Loucy (cell line): ENCODE data around the gene CTNNBIP1.

Experiments
- H2AFZ ChIP-seq: fragments of 200-600 bp; sonication (generic); 2 replicates; pipeline ENCODE4 v1.6.0; 2016; ENCODE audit warnings: antibody characterized with exemption, mild to moderate bottlenecking, low read length, moderate library complexity
- H3F3A ChIP-seq: fragments of 200-600 bp; 2 replicates; pipeline ENCODE4 v1.6.0; 2016; ENCODE audit warnings: antibody characterized with exemption, low read depth, mild to moderate bottlenecking
- H3K27me3 ChIP-seq: fragments of 200-600 bp; sonication (generic); 2 replicates; pipeline ENCODE4 v1.6.1; 2014; ENCODE audit warnings: low read length, mild to moderate bottlenecking; ENCODE audit not compliant: insufficient read depth, poor library complexity, severe bottlenecking
- H3K36me3 ChIP-seq: fragments of 200-600 bp; sonication (generic); 2 replicates; pipeline ENCODE4 v1.6.1; 2016; ENCODE audit warnings: low read length; ENCODE audit not compliant: insufficient read depth
- H3K4me1 ChIP-seq: fragments of 200-600 bp; sonication (generic); 2 replicates; pipeline ENCODE4 v1.5.1; 2014; ENCODE audit warnings: low read length, mild to moderate bottlenecking; ENCODE audit not compliant: insufficient read depth, poor library complexity, severe bottlenecking
- H3K4me2 ChIP-seq: fragments of 200-600 bp; sonication (generic); 2 replicates; pipeline ENCODE4 v1.6.0; 2014; ENCODE audit warnings: antibody characterized with exemption, low read length, low read depth, mild to moderate bottlenecking; ENCODE audit not compliant: poor library complexity, severe bottlenecking
- H3K4me3 ChIP-seq: fragments of 200-600 bp; sonication (generic); 2 replicates; pipeline ENCODE4 v1.5.1; 2014; ENCODE audit warnings: low read length, mild to moderate bottlenecking, mixed read lengths; ENCODE audit not compliant: poor library complexity, severe bottlenecking
- H3K79me2 ChIP-seq: fragments of 200-600 bp; sonication (generic); 2 replicates; pipeline ENCODE4 v1.6.1; 2014; ENCODE audit warnings: low read length; ENCODE audit not compliant: insufficient read depth
- H3K9ac ChIP-seq: fragments of 200-600 bp; sonication (generic); 2 replicates; pipeline ENCODE4 v1.6.0; 2014; ENCODE audit warnings: mild to moderate bottlenecking, low read depth, low read length, moderate library complexity; ENCODE audit not compliant: poor library complexity, severe bottlenecking
- H3K9me2 ChIP-seq: fragments of 200-600 bp; sonication (generic); replicated peaks from 2 replicates; pipeline ENCODE4 v1.6.1; 2016; ENCODE audit warnings: low read depth, low read length, mixed read lengths
- H3K9me3 ChIP-seq: fragments of 200-600 bp; sonication (generic); 2 replicates; pipeline ENCODE4 v1.6.1; 2014; ENCODE audit warnings: mild to moderate bottlenecking, antibody characterized with exemption, low read length, low read depth; ENCODE audit not compliant: insufficient read depth
- H4K20me1 ChIP-seq: fragments of 200-600 bp; sonication (generic); 2 replicates; pipeline ENCODE4 v1.6.0; 2014; ENCODE audit warnings: antibody characterized with exemption, low read length, mild to moderate bottlenecking; ENCODE audit not compliant: insufficient read depth, poor library complexity, severe bottlenecking
- EZH2phosphoT487 ChIP-seq: fragments of 200-600 bp; IDR thresholded peaks from 2 replicates; pipeline ENCODE4 v1.6.1; 2018; ENCODE audit warnings: antibody characterized with exemption, mild to moderate bottlenecking, moderate library complexity, borderline replicate concordance
- TF ChIP-seq, protein P1 (sequence below): fragments of 200-600 bp; sonication (generic); conservative IDR thresholded peaks from 2 replicates; pipeline ENCODE4 v1.5.1; 2014; ENCODE audit warnings: mild to moderate bottlenecking, antibody characterized with exemption, low read length

Gene CTNNBIP1

DNA sequence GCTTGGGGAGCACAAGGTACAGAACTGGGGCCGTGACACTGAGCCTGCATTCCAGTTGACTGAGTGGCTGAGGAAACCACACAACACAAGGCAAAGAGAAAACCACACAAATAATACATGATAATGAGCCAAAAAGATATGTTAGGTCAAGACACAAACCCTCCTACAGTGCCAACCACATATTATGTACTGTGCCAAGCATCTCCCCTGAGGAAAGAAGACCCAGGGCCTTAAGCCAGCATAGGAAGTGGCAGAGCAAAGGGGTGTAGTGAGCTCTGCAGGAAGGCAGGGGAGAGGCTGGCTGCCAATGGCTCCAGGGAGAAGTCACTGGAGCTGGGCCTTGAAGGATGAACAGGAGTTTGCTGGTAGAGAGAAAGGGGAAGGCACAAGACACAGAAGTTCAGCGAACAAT lies 28.2 kb downstream of the CTNNBIP1 start:
- Histone ChIP-seq H3K4me1 (peaks cover 46% of the 10 kb centered on the region), H2AFZ (peak overlapping the region; percentile 24; the same call in 1 of the 2 replicates), H3K36me3 (no peaks in the 10 kb centered on the region), H3K27me3 (no peaks in the 10 kb centered on the region), H4K20me1 (no peaks in the 10 kb centered on the region), H3K9ac (peak overlapping the region; percentile 62), H3K4me2 (peak overlapping the region; percentile 77), H3F3A (peaks cover 18% of the 10 kb centered on the region), H3K9me3 (no peaks in the 10 kb centered on the region), H3K9me2 (no peaks in the 10 kb centered on the region), H3K79me2 (peaks cover 23% of the 10 kb centered on the region), H3K4me3 (peak overlapping the region; percentile 64)
- TF ChIP-seq EZH2phosphoT487 = no peak
- TF ChIP-seq, protein P1, sequence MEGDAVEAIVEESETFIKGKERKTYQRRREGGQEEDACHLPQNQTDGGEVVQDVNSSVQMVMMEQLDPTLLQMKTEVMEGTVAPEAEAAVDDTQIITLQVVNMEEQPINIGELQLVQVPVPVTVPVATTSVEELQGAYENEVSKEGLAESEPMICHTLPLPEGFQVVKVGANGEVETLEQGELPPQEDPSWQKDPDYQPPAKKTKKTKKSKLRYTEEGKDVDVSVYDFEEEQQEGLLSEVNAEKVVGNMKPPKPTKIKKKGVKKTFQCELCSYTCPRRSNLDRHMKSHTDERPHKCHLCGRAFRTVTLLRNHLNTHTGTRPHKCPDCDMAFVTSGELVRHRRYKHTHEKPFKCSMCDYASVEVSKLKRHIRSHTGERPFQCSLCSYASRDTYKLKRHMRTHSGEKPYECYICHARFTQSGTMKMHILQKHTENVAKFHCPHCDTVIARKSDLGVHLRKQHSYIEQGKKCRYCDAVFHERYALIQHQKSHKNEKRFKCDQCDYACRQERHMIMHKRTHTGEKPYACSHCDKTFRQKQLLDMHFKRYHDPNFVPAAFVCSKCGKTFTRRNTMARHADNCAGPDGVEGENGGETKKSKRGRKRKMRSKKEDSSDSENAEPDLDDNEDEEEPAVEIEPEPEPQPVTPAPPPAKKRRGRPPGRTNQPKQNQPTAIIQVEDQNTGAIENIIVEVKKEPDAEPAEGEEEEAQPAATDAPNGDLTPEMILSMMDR = no peak

DNA sequence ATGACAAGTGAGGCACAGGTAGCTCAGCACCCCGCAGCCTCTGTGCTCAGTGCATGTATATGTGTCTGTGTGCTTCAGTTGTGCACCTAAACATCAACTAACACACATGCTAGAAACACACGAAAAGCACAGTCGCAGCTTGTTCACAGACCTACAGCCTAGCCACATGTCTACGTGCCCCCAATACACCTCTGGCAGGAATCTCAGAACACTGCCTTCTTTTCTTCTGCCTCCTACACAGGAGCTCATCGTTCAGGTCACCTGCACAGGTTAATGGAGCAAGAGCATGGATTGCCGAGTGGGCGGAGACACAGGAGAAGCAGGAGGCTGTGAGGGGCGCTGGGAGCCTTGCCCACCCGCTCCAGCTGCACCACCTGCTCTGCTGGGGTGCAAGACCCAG lies 31.7 kb downstream of the CTNNBIP1 start:
- no peak overlapping the region for H3K9ac ChIP-seq

DNA sequence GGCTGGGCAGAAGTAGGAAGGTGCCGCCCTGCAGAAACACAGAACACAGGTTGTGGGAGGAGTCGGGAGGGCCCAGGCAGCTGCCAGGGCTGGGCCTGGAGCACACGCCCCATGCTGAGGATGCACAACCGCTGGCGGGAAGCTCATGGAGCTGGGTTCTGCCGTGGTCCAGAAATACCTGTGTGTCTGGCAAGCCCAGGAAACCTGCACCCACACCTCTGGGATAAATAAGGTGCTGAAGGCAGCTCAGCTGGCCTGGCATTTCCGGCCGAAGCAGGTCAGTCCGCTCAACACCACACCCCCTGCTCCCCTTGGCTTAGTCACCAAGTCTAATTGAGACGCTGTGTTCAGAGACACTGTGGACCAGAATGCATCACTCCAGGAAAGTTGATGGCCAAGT lies 32.1 kb downstream of the CTNNBIP1 start:
- Histone ChIP-seq H3K79me2 (no peaks in the 10 kb centered on the region), H3K27me3 (no peaks in the 10 kb centered on the region), H3K36me3 (no peaks in the 10 kb centered on the region), H2AFZ (no peak overlapping the region), H3F3A (peaks cover 17% of the 10 kb centered on the region), H3K9me2 (no peaks in the 10 kb centered on the region), H3K4me2 (no peak overlapping the region), H3K9me3 (no peaks in the 10 kb centered on the region), H4K20me1 (no peaks in the 10 kb centered on the region), H3K9ac (no peak overlapping the region), H3K4me1 (peaks cover 27% of the 10 kb centered on the region), H3K4me3 (no peak overlapping the region)
- no peak for TF ChIP-seq EZH2phosphoT487
- TF ChIP-seq, protein P1 = no peak

More for the DNA sequence above, 31.7 kb downstream of the CTNNBIP1 start:
- Histone ChIP-seq H3K79me2 (no peaks in the 10 kb centered on the region), H2AFZ (no peak overlapping the region), H3K4me2 (no peak overlapping the region), H3K9me3 (no peaks in the 10 kb centered on the region), H4K20me1 (no peaks in the 10 kb centered on the region), H3K4me1 (peaks cover 32% of the 10 kb centered on the region), H3F3A (peaks cover 18% of the 10 kb centered on the region), H3K9me2 (no peaks in the 10 kb centered on the region), H3K36me3 (no peaks in the 10 kb centered on the region), H3K27me3 (no peaks in the 10 kb centered on the region), H3K4me3 (no peak overlapping the region)
- TF ChIP-seq EZH2phosphoT487 = no peak
- TF ChIP-seq, protein P1 = no peak
